Measurements from ENCODE around the gene LYSMD1. TPM values are rescaled to one million over a fixed set of nuclear protein-coding genes. Genes with fewer than 3 reads are reported as not detected.

Gene LYSMD1
- total RNA-seq, 3 donors from 2014 or later, result 3.0 to 4.4 (median 3.5) TPM

DNA sequence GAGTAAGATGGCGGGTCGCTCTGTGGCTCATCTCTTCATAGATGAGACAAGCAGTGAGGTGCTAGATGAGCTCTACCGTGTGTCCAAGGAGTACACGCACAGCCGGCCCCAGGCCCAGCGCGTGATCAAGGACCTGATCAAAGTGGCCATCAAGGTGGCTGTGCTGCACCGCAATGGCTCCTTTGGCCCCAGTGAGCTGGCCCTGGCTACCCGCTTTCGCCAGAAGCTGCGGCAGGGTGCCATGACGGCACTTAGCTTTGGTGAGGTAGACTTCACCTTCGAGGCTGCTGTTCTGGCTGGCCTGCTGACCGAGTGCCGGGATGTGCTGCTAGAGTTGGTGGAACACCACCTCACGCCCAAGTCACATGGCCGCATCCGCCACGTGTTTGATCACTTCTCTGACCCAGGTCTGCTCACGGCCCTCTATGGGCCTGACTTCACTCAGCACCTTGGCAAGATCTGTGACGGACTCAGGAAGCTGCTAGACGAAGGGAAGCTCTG is 6.9 kb downstream of the LYSMD1 start:
- DNase-seq, result no peak
- H3K4me3 Mint-ChIP-seq, result peak overlapping the region; percentile 99
- no peaks in the 10 kb centered on the region for H3K27me3 Mint-ChIP-seq (ENCODE audit: low read depth)
- H3K9me3 Mint-ChIP-seq, result no peaks in the 10 kb centered on the region
- peaks cover 60% of the 10 kb centered on the region for H3K4me1 Mint-ChIP-seq (ENCODE audit: low read depth)
- ATAC-seq, result no peak
- H3K36me3 Mint-ChIP-seq (ENCODE audit: insufficient read depth), result peaks cover 25% of the 10 kb centered on the region

DNA sequence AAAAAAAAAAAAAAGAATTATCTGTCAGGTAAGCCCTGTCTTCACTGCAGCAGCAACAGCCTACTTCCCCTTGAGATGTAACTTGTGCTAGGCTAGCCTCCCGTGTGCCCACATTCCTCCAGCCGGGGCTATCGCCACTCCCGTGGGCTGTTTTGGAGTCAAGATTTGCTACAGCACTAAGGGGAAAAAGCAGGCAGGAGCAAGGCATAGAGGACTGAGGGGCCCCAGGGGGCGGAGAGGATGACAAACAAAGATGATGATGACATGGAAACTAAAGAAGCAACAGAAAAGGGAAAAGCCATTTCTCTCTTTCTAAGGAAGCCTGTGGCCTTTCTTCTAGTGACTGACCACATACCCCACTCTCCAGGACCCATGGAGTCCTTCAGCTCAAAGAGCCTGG is 7.4 kb downstream of the LYSMD1 start:
- DNase-seq, result peak; percentile 48
- Mint-ChIP-seq H3K4me3 (peak overlapping the region; percentile 99), H3K27me3 (ENCODE audit: low read depth) (no peaks in the 10 kb centered on the region), H3K9me3 (no peaks in the 10 kb centered on the region), H3K36me3 (ENCODE audit: insufficient read depth) (peaks cover 25% of the 10 kb centered on the region), H3K4me1 (ENCODE audit: low read depth) (peaks cover 60% of the 10 kb centered on the region)
- peak; percentile 16 to 20 for ATAC-seq

DNA sequence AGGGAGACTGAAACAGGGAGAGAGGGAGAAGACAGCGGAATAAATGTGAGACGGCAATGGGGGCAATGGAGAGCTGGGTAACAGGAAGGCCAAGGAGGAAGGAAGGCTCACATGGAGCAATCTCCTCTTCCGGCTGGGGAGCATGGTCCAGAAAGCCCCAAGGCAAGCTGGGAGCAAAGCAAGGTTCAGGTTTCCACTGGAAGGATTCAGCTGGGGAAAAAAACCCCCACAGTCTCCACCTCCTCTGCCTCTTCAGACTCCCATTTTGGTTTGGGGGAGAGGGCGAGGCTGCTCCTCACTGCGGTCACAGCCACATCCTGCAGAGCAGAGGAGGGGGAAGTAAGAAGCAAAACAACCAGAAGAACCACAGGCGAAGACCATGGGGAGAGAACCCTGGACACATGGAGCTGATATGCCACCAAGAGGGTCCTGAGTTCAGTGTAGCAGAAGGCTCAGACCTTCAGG is 8.6 kb downstream of the LYSMD1 start:
- H3K4me3 Mint-ChIP-seq, result peak overlapping the region; percentile 99
- DNase-seq, result no peak
- no peaks in the 10 kb centered on the region for H3K9me3 Mint-ChIP-seq
- peaks cover 52% of the 10 kb centered on the region for H3K4me1 Mint-ChIP-seq (ENCODE audit: low read depth)
- peak; percentile 49 to 51 for ATAC-seq
- no peaks in the 10 kb centered on the region for H3K27me3 Mint-ChIP-seq (ENCODE audit: low read depth)
- peaks cover 22% of the 10 kb centered on the region for H3K36me3 Mint-ChIP-seq (ENCODE audit: insufficient read depth)

DNA sequence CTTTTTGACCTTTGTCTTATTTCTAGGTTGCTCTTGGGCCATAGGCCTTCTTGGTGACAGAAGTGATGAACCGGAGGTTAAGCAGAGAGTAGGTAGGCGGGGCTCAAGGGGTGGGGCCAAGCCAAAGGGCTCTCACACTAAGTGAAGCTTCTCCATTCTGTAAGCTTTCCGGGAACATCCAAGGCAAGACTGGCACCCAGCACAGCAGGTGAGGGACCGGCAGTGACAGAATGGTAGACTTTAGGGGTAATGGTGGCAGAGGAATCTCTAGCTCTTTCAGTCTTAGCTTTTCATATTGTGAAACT is 9.2 kb downstream of the LYSMD1 start, which contains the start of gene TNFAIP8L2:
TSS of gene TNFAIP8L2 (plus strand) at position 135 of the 305 bp plus-strand sequence. CDS start 2,049 bp downstream, outside the sequence.
- ATAC-seq (peak; percentile 88 to 89), DNase-seq (peak; percentile 65)
- H3K36me3 Mint-ChIP-seq (ENCODE audit: insufficient read depth), result peaks cover 21% of the 10 kb centered on the region
- H3K9me3 Mint-ChIP-seq, result no peaks in the 10 kb centered on the region
- H3K27me3 Mint-ChIP-seq (ENCODE audit: low read depth), result no peaks in the 10 kb centered on the region
- peaks cover 45% of the 10 kb centered on the region for H3K4me1 Mint-ChIP-seq (ENCODE audit: low read depth)
- peak within 1 kb of the TSS; percentile 99 for H3K4me3 Mint-ChIP-seq

DNA sequence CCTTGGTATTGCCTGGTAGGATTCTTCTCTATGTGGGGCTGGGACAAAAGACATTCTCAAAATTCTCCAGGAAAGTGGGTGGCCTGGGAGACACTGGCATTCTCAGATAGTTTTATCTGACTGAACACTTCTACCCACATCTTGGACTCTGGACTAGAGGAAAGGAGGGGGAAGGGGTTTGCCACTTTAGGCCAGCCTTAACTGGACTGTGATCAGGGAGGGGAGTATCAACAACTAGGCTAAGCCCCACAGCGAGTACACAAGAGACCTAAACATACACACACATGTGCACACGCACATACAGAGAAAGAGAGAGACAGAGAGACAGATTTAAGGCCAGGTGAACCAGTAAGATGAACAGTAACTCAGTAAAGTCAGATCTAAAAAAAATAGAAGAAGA is 18.0 kb downstream of the LYSMD1 start:
- DNase-seq (no peak), ATAC-seq (no peak)
- Mint-ChIP-seq H3K4me1 (ENCODE audit: low read depth) (peaks cover 11% of the 10 kb centered on the region), H3K36me3 (ENCODE audit: insufficient read depth) (no peaks in the 10 kb centered on the region), H3K4me3 (peak overlapping the region; percentile 85), H3K9me3 (no peaks in the 10 kb centered on the region), H3K27me3 (ENCODE audit: low read depth) (no peaks in the 10 kb centered on the region)

DNA sequence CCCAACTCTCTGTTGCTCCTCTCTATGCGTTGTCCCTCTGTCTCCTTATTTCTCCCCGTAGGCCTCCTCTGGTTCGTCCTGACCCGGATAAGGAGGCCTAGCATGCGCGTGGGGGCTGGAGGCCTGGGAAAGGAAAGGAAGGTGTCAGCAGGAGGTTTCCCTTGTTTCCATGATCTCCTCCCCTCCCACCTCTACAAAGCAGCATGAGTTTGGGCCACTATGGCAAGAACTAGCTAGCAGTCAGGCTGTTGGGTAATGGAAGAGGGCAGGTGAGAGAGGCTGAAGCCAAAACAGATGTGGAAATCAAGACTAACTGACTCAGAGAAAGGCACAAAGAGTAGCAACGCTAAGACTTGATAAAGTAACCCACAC is 18.6 kb downstream of the LYSMD1 start:
- H3K36me3 Mint-ChIP-seq (ENCODE audit: insufficient read depth), result no peaks in the 10 kb centered on the region
- H3K4me1 Mint-ChIP-seq (ENCODE audit: low read depth), result peaks cover 11% of the 10 kb centered on the region
- no peaks in the 10 kb centered on the region for H3K9me3 Mint-ChIP-seq
- peak overlapping the region; percentile 85 for H3K4me3 Mint-ChIP-seq
- no peak for DNase-seq
- no peak for ATAC-seq
- no peaks in the 10 kb centered on the region for H3K27me3 Mint-ChIP-seq (ENCODE audit: low read depth)

DNA sequence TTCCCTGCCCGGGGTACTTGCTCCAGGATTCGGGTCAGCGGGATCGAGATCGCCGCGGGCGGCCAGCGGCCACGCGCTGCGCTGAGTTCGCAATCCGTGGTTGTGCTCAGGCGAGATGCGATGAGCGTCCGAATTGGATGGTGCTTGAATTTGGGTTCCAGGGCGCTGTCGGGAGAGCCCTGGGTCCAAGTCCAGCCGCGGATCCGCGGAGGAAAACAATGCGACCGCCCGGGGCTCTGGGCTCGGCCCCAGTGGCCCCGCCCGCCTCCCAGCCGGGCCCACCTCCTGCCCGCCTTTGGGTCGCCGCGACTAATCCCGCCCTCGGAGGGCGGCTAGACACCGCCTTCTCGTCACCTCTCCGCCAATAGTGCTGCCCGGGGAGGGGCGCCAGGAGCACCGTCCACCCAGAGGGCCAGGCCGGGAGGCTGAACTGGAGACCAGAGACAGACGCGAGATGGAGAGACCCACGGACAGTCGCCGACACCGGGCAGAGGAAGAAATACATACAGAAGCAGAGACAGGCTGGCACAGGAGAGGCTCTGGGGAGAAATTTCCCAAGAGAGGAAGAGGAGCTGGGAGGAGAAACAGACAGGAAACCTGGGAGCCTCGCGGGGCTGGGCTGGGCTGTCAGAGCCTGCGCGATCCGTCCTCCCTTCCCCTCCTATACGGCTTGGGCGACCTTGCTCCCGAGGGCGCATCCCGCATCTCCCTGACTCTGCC is 19.1 kb downstream of the LYSMD1 start, which contains the start of gene SEMA6C:
TSS of gene SEMA6C (minus strand) at position 220 of the 720 bp plus-strand sequence. CDS start 4,010 bp downstream, outside the sequence.
- ATAC-seq (peak; percentile 100), DNase-seq (peak; percentile 78)
- no peaks in the 10 kb centered on the region for H3K27me3 Mint-ChIP-seq (ENCODE audit: low read depth)
- H3K4me1 Mint-ChIP-seq (ENCODE audit: low read depth), result peaks cover 11% of the 10 kb centered on the region
- H3K36me3 Mint-ChIP-seq (ENCODE audit: insufficient read depth), result no peaks in the 10 kb centered on the region
- H3K9me3 Mint-ChIP-seq, result no peaks in the 10 kb centered on the region
- peak within 1 kb of the TSS; percentile 85 for H3K4me3 Mint-ChIP-seq

DNA sequence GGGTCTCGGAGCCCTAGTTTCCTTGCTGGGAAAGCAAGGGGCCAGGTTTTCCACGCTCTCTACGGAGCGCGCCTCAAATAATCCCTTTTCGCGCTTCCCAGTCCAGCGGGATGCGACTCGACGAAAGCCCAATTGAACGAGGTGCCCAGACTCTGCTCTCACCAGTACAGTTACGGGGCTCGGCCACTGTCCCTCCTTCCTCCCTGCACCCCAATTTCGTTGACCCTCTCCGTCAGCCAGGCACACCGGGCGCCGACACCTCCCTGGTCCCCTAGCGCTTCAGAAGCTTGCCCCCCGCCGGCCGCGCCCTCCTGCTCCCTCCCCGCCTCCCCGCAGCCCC is 19.7 kb downstream of the LYSMD1 start:
- Mint-ChIP-seq H3K4me3 (peak overlapping the region; percentile 85), H3K9me3 (no peaks in the 10 kb centered on the region), H3K27me3 (ENCODE audit: low read depth) (no peaks in the 10 kb centered on the region), H3K36me3 (ENCODE audit: insufficient read depth) (no peaks in the 10 kb centered on the region), H3K4me1 (ENCODE audit: low read depth) (peaks cover 11% of the 10 kb centered on the region)
- no peak for DNase-seq
- peak; percentile 4 to 11 for ATAC-seq

DNA sequence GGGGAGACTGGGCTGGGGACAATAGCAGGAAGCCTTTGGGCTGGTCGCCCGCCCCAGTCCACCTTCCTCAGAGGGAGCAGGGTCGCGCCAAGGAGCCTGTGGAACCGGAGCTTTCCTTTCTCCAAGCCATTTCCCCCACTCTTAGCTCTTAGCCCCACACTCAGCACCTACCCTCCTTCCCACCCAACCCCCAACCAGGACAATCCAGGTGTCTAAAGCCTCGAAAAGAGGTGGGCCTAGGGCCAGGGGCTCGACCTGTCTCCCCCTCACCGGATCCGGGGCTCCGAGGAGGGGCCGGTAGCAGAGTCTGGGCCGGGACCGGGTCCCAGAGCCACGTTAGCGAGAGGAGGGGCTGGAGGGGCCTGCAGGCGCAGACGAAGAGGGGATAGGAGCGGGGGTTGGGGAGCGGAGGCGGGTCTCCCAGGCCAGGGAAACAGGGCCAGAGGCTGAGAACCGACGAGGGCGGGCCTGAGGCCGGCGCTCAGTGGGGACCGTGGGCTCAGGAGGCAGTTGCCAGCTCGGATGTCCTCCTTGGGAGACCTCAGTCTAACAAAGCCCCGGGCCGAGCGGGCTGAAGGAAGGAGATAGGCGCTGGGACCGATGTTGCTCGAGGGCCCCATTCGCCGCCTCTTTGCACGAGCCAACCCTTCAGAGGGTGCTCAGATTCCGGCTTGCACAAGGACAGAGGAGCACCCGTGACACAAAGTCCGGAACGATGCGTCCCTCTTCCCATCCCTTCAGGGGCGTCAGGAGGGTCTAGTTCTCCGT is 20.2 kb downstream of the LYSMD1 start:
- Mint-ChIP-seq H3K36me3 (ENCODE audit: insufficient read depth) (no peaks in the 10 kb centered on the region), H3K27me3 (ENCODE audit: low read depth) (no peaks in the 10 kb centered on the region), H3K4me1 (ENCODE audit: low read depth) (peaks cover 11% of the 10 kb centered on the region), H3K4me3 (peak overlapping the region; percentile 85), H3K9me3 (no peaks in the 10 kb centered on the region)
- no peak for DNase-seq
- ATAC-seq, result peak; percentile 19 to 29

DNA sequence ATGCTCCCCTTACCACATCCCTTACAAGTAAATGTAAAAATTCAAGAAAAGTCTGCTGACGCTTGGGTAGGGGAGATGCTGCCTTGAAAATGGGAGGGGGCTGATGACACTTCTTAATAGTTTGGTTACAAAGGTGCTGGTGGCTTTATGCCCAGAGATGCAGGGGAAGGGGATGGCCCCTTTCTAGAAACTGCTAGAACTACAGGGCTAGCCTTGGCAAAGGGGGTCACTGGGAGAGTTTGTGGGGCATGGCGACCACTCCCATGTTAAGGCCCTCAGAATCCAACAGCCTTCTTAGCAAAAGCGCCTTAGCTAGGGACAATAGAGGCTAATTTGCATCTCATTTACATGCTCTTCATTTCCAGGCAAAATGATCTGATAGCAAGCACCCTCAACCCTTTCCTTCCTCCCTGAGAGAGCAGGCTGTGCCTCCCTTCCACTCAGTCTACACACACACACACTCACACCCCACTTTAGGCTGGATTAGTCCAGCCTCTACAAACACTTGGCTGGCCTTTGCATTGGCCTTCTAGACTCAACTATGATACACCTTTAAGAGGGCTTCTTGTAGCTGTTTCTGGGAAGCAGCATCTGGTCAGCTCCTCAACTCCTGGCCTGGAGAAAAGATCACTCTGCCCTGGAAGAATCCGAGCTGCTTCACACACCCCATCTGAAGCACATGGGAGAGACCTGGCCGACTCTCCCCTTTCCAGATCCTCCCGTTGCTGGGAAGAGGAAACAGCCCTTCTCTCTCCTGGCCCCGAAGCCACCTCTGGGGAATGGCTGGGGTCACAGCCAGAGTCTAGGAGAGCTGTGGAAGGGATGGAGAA is 21.0 kb downstream of the LYSMD1 start:
- H3K9me3 Mint-ChIP-seq, result no peaks in the 10 kb centered on the region
- peaks cover 11% of the 10 kb centered on the region for H3K4me1 Mint-ChIP-seq (ENCODE audit: low read depth)
- DNase-seq (no peak), ATAC-seq (no peak)
- peak overlapping the region; percentile 37 for H3K4me3 Mint-ChIP-seq
- no peaks in the 10 kb centered on the region for H3K36me3 Mint-ChIP-seq (ENCODE audit: insufficient read depth)
- H3K27me3 Mint-ChIP-seq (ENCODE audit: low read depth), result no peaks in the 10 kb centered on the region

DNA sequence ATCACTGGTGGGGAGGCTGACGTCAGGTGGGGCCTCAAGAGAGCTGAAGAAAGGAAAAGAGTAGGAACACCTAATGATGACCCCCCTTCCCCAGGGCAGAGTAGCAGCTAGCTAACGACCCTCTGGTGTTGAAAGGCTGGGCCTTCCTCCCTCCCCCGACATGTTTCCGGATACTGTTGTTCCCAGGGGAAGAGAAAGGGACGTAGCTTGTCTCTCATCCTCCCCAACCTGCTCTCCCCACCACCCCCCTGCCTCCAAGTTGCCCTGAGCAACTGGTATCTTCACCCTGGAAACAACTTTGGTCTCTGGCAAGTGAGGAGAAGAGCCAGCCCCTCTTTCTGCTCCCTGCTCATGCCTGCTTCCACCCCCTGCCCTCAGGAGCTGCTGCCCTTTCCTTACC is 21.7 kb downstream of the LYSMD1 start:
- H3K36me3 Mint-ChIP-seq (ENCODE audit: insufficient read depth), result no peaks in the 10 kb centered on the region
- DNase-seq (no peak), ATAC-seq (no peak)
- H3K27me3 Mint-ChIP-seq (ENCODE audit: low read depth), result no peaks in the 10 kb centered on the region
- H3K9me3 Mint-ChIP-seq, result no peaks in the 10 kb centered on the region
- peaks cover 11% of the 10 kb centered on the region for H3K4me1 Mint-ChIP-seq (ENCODE audit: low read depth)
- no peak overlapping the region for H3K4me3 Mint-ChIP-seq

DNA sequence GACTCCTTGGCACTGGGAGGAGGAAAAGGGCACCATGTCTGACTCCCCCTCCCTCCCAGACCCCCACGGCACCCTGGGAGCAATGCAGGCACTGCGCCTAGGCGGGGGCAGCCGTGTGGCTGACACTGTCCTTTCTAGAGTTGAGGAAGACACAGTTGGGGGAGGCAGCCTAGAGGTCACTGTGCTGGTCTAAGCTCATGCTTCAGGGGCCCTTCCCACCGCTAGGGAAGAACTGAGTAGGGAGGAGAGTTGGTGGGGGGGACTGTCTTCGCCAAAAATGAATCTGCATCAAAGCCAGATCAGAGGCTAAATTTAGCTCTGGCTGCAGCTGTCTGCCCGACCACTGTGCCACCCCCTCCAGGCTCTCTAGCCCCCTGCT is 22.7 kb downstream of the LYSMD1 start:
- H3K4me1 Mint-ChIP-seq (ENCODE audit: low read depth), result peaks cover 11% of the 10 kb centered on the region
- H3K27me3 Mint-ChIP-seq (ENCODE audit: low read depth), result no peaks in the 10 kb centered on the region
- H3K4me3 Mint-ChIP-seq, result no peak overlapping the region
- no peaks in the 10 kb centered on the region for H3K9me3 Mint-ChIP-seq
- H3K36me3 Mint-ChIP-seq (ENCODE audit: insufficient read depth), result no peaks in the 10 kb centered on the region
- no peak for ATAC-seq
- DNase-seq, result no peak

DNA sequence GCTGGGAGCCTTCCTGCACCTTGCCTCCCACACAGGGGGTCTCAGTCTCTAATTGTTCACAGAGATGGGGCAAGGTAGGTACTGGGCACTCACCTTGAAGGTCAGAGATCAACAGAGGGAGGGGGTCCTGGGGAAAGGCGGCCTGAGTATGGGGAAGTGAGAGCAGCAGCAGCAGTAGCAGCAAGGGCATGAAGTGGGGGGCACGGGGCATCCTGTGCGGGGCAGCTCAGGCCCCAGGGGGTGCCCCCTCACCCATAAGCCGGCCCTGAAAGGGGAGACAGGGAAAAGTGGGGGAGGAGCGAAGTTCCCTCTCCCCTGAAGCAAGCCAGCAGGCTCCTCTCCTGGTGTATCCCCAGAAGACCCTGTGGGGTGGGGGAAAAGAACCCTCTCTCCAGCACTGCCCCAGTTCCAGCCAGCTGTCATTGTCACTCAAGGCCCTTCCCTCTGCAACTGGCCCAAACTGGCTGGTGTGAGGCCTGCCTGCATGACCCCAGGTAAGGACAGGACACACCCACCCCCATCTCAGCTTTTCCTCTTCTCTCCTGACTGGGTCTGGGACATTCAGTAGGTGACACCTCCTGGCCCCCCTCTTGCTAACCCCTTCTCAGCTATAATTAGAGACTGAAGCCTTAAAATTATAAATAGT is 23.2 kb downstream of the LYSMD1 start:
- no peaks in the 10 kb centered on the region for H3K36me3 Mint-ChIP-seq (ENCODE audit: insufficient read depth)
- peaks cover 11% of the 10 kb centered on the region for H3K4me1 Mint-ChIP-seq (ENCODE audit: low read depth)
- DNase-seq (no peak), ATAC-seq (no peak)
- no peaks in the 10 kb centered on the region for H3K27me3 Mint-ChIP-seq (ENCODE audit: low read depth)
- no peaks in the 10 kb centered on the region for H3K9me3 Mint-ChIP-seq
- no peak overlapping the region for H3K4me3 Mint-ChIP-seq

DNA sequence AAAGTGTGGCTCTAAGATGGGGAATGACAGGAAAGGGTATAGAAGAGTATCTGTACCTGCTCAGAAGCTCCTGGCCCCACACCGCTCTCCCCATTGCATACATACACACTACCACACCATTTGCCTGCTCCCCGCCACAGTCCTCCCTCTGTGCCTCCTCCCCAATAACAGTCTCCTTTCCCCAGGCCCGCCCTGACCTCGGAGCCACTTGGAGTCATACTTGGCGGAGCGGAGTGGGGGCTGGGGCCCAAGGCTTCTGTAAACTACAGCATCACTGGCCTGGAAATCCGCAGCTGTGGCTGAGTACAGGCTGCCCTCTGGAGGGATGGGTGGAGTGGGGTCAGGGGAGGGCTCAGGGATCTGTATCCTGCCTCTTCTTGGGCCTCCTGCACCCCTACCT is 27.9 kb downstream of the LYSMD1 start:
- no peak for DNase-seq
- no peaks in the 10 kb centered on the region for H3K9me3 Mint-ChIP-seq
- H3K36me3 Mint-ChIP-seq (ENCODE audit: insufficient read depth), result no peaks in the 10 kb centered on the region
- no peaks in the 10 kb centered on the region for H3K4me1 Mint-ChIP-seq (ENCODE audit: low read depth)
- H3K4me3 Mint-ChIP-seq, result no peak overlapping the region
- no peaks in the 10 kb centered on the region for H3K27me3 Mint-ChIP-seq (ENCODE audit: low read depth)
- ATAC-seq, result no peak

Measured in activated T-cell treated with anti-CD3 and anti-CD28 coated beads, Interleukin-2, amount 50 U/mL, for 4 hours (primary cell).